Activated CD8-positive, alpha-beta memory T cell treated with anti-CD3 and anti-CD28 coated beads, Interleukin-2, amount 50 U/mL, for 4 hours (primary cell): ENCODE results near the gene CCR5.
"Not testable (repeated sequence)": the region's sequence is repeated elsewhere in the genome, so short reads cannot be mapped to it uniquely, and the experiment has no call there.

Experiments used
- DNase-seq: peaks from one replicate; pipeline ENCODE4 v3.0.0-alpha.2; 2020

CCR5 gene

GRCh38 chr3:46388847-46389246 lies 18.1 kb downstream of the CCR5 start:
- not testable (repeated sequence) for DNase-seq

GRCh38 chr3:46389306-46389705 lies 18.6 kb downstream of the CCR5 start:
- DNase-seq, result no peak

GRCh38 chr3:46391526-46391925 lies 20.8 kb downstream of the CCR5 start:
- not testable (repeated sequence) for DNase-seq

- no peak for DNase-seq
These were observed 22.3 kb downstream of the CCR5 start for GRCh38 chr3:46393011-46393410.

GRCh38 chr3:46393554-46394434 lies 23.0 kb downstream of the CCR5 start:
- no peak for DNase-seq

GRCh38 chr3:46395210-46395661 lies 24.5 kb downstream of the CCR5 start:
- DNase-seq, result no peak

- DNase-seq, result no peak
These were observed 25.2 kb downstream of the CCR5 start for GRCh38 chr3:46395766-46396530.

GRCh38 chr3:46397111-46397510 lies 26.4 kb downstream of the CCR5 start:
- DNase-seq, result no peak

GRCh38 chr3:46398186-46398955 lies 27.6 kb downstream of the CCR5 start:
- DNase-seq, result no peak

GRCh38 chr3:46399098-46399497 lies 28.4 kb downstream of the CCR5 start:
- DNase-seq, result no peak

GRCh38 chr3:46399557-46399956 lies 28.8 kb downstream of the CCR5 start:
- no peak for DNase-seq

GRCh38 chr3:46400000-46400734 lies 29.4 kb downstream of the CCR5 start:
- no peak for DNase-seq

GRCh38 chr3:46400846-46401245 lies 30.1 kb downstream of the CCR5 start:
- DNase-seq, result no peak

- no peak for DNase-seq
These were observed 30.8 kb downstream of the CCR5 start for GRCh38 chr3:46401579-46401978.

GRCh38 chr3:46402902-46403301 lies 32.2 kb downstream of the CCR5 start:
- not testable (repeated sequence) for DNase-seq

- DNase-seq, result no peak
These were observed 34.7 kb downstream of the CCR5 start for GRCh38 chr3:46405301-46406019.

GRCh38 chr3:46406443-46406787 lies 35.7 kb downstream of the CCR5 start:
- no peak for DNase-seq

GRCh38 chr3:46406788-46407611 lies 36.3 kb downstream of the CCR5 start, which contains the start of the genes CCR5AS and CCRL2:
Gene CCR5AS (minus strand): TSS chr3:46407066.
Gene CCRL2 (plus strand): TSS chr3:46407259. CDS start chr3:46408080, 821 bp downstream.
- peak; percentile 46 for DNase-seq

GRCh38 chr3:46407970-46408369 lies 37.2 kb downstream of the CCR5 start:
- DNase-seq, result no peak

GRCh38 chr3:46408853-46409252 lies 38.1 kb downstream of the CCR5 start:
- DNase-seq, result no peak
